GM18867 (cell line): ENCODE data around the gene CABP4.

ENCODE experiments used
- ATAC-seq: cut with Tn5 transposase; IDR thresholded peaks from one replicate; pipeline ENCODE4 v1.9.1; 2021; ENCODE audit warnings: mild to moderate bottlenecking, moderate library complexity; ENCODE audit not compliant: unreplicated experiment

CABP4 gene

DNA sequence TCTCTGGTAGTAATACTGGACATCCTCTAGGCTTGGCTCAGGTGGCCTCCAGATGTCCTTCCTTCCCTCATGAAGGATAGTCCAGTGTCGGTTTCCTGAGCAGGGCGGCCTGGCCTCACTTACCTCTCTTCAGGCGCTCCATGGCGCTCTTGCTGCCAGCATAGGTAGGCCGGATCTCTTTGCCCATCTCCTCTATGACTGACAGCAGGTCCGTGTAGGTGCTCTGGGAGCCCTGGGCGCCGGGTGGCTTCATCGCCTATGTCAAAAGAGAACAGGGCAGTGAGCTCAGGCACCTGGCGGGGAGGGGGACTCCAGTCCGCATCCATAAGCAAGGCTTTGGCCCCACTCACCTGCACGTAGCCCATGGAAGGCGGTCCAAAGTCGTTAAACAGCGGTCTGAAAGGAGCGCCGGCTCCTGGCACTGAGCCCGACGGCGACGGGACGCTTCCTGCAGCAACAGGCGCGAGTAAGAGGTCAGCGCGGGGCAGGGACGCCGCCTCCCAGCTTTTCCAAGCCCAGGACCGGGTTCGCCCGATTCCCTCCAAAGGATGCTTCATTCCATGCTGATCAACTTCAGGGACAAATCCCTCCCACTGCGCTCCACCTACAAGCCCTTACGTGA is 52.2 kb downstream of the CABP4 start:
- ATAC-seq = no peak

DNA sequence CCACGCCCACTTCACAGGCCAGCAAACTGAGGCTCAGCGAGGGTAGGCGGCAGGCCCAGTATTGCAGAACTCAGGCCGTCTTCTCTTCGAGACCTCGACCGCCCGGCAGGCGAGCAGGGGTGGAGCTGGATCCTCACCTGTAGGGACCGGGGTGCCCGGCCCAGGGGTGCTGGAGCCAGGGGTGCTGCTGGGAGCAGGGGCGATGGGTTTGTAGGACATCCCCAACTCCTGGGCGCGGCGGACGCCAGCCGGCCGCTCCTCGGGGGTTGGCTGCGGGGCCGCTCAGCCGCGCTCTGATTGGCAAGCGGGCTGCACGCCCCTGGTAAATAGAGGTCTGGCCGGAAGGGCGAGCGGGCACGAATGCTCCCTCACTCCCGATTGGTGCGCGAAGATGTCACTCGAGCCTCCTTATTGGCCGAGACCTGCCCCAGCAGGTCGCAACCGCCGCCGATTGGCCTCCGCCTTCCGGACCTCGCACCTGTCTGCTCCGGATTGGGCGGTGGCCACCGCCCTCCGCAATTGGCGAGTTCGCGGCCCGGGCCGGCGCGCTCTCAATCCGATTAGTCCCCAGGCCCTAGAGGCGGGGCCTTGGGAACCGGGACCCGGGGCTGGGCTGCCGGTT is 52.8 kb downstream of the CABP4 start, which contains the start of gene CDK2AP2:
Gene CDK2AP2 (minus strand): TSS at position 299 of the 622 bp plus-strand sequence. CDS start 80 bp downstream, at position 219.
- ATAC-seq = peak; percentile 69

DNA sequence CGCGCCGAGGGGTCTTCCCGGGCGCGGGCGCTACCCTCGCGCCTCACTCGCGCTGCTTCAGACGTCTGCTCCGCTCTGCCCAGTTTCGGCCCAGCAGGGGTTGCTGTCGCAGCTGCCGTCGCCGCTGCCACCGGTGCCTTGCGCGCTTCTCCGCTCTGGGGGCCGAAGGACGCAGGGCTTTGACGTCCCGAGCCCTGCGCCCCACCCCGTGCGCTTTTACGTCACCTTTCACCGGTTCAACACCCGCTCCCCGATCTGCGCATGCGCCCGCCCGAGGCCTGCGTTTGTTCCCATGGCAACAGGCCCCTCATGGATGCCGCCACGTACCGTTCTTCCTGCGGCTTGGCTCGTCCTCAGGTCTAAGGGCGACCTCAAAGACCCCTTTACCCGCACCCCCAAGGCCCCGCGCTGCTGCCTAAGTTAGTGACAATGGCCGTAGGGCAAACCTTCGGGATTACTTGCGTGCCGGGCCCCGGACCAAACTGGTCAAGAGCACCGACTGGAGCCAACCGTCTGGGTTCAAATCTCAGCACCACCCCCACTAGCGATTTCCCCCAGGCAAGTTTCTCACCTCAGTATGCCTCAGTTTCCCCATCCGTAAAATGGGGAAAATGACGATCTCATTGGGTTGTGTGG is 53.5 kb downstream of the CABP4 start:
- ATAC-seq = peak; percentile 37

DNA sequence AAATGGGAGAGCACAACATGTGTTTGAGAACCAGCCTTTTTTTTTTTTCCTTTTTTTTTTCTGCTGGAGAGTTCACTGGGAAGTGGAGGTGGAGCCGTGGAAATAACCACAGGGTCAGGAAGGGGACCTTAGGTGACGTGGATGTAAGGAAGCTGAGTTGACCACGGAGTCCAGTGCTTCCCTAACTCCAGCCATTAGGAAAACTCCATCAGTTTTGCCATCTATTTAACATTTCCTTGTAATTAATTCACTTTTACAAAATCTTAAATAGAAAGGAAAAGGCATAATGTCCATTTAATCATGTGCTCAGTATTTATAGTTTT is 54.8 kb downstream of the CABP4 start:
- no peak for ATAC-seq
